Measurements from ENCODE around the gene ARHGAP18.

DNA sequence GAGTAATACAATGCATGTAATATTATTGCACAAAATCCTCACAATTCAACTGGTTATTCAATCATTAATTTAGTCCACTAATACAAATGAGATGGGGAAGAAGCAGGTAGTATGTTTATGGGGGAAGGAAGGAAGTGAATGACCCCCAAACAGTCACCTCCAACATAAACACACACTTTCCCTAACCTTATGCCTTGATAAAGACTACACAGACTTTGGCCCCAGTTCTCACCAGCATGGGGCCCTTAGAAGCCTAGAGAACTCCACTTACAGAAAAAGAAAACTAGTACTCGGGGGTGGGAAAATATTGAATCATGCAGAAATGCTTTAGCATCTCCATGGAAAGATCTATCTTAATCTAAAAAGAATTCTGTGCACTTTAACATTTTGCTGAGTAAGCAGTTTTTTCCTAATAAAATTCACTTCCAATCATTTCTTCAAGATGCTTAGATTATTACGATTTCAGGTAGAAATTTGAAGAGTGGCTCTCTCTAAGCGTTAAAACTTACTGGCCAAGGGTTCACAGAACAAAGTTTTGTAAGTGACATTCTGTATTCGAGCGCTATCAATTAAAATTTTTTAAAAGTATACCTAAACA is 18.8 kb downstream of the ARHGAP18 start:
- TF ChIP-seq SP1 (IDR thresholded peaks at IDR 0.05) (no peak), YY1 (IDR thresholded peaks at IDR 0.05) (no peak), TAF1 (conservative IDR thresholded peaks at IDR 0.05) (no peak), EGR1 (IDR thresholded peaks at IDR 0.05; ENCODE audit: low read depth in 2 of 2) (no peak)
- TF ChIP-seq, protein P1, sequence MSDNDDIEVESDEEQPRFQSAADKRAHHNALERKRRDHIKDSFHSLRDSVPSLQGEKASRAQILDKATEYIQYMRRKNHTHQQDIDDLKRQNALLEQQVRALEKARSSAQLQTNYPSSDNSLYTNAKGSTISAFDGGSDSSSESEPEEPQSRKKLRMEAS (IDR thresholded peaks at IDR 0.05): no peak
- TF ChIP-seq, protein P2, sequence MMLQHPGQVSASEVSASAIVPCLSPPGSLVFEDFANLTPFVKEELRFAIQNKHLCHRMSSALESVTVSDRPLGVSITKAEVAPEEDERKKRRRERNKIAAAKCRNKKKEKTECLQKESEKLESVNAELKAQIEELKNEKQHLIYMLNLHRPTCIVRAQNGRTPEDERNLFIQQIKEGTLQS (IDR thresholded peaks at IDR 0.05): no peak
- TF ChIP-seq, protein P3, sequence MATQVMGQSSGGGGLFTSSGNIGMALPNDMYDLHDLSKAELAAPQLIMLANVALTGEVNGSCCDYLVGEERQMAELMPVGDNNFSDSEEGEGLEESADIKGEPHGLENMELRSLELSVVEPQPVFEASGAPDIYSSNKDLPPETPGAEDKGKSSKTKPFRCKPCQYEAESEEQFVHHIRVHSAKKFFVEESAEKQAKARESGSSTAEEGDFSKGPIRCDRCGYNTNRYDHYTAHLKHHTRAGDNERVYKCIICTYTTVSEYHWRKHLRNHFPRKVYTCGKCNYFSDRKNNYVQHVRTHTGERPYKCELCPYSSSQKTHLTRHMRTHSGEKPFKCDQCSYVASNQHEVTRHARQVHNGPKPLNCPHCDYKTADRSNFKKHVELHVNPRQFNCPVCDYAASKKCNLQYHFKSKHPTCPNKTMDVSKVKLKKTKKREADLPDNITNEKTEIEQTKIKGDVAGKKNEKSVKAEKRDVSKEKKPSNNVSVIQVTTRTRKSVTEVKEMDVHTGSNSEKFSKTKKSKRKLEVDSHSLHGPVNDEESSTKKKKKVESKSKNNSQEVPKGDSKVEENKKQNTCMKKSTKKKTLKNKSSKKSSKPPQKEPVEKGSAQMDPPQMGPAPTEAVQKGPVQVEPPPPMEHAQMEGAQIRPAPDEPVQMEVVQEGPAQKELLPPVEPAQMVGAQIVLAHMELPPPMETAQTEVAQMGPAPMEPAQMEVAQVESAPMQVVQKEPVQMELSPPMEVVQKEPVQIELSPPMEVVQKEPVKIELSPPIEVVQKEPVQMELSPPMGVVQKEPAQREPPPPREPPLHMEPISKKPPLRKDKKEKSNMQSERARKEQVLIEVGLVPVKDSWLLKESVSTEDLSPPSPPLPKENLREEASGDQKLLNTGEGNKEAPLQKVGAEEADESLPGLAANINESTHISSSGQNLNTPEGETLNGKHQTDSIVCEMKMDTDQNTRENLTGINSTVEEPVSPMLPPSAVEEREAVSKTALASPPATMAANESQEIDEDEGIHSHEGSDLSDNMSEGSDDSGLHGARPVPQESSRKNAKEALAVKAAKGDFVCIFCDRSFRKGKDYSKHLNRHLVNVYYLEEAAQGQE (IDR thresholded peaks at IDR 0.05): no peak

All from liver (tissue), 2 donors.